ENCODE results near the gene YIF1A. TPM values are rescaled to one million over a fixed set of nuclear protein-coding genes. Genes with fewer than 3 reads are reported as not detected.

The YIF1A gene
- total RNA-seq, 1 experiment from 2014 or later, result 81.8 TPM

GRCh38 chr11:66267379-66268243 lies 21.3 kb downstream of the YIF1A start:
- H3K79me2 ChIP-seq (ENCODE audit: low read depth), result peaks cover 32% of the 10 kb centered on the region
- intact Hi-C loops (cut with micrococcal nuclease; ENCODE audit: unreplicated experiment), result loop anchor here (1.0 to 5.0 kb wide), 2 partner anchors 81 to 255 kb away; partner anchors contain the start of gene CST6
- ChIA-PET POLR2A (ENCODE audit: unreplicated experiment) (interaction anchor here (0.5 to 0.8 kb wide), 4 partner anchors 59 to 379 kb away, joined by 3 to 6 read pairs (median 5); partner anchors contain the start of gene FIBP), CTCF (interaction anchor here (0.5 to 0.7 kb wide), 5 partner anchors 19 to 556 kb away, joined by 3 to 11 read pairs (median 7); no protein-coding TSS in a partner anchor)
- peak overlapping the region; percentile 76 for H2AFZ ChIP-seq
- TF ChIP-seq EZH2 (IDR thresholded peaks at IDR 0.05; ENCODE audit: low read depth) (no peak), CTCF (conservative IDR thresholded peaks at IDR 0.05) (peak; percentile 31; the same call in 1 of the 2 replicates)
- peaks cover 16% of the 10 kb centered on the region for H3K36me3 ChIP-seq (ENCODE audit: low read depth)
- BruUV-seq (replicated peaks), result TSS peak; percentile 92
- no peaks in the 10 kb centered on the region for H3K9me2 ChIP-seq (ENCODE audit: insufficient read depth)
- H3K27me3 ChIP-seq (ENCODE audit: insufficient read depth, low read depth), result no peaks in the 10 kb centered on the region
- H3K4me2 ChIP-seq, result peak overlapping the region; percentile 99
- peaks cover 36% of the 10 kb centered on the region for H4K20me1 ChIP-seq (ENCODE audit: insufficient read depth)
- no peaks in the 10 kb centered on the region for H3K9me3 ChIP-seq (ENCODE audit: insufficient read depth, low read depth)
- peaks cover 27% of the 10 kb centered on the region; the same call in 1 of the 2 replicates for H3F3A ChIP-seq (ENCODE audit: insufficient read depth, low read depth)
- peak overlapping the region; percentile 57 for H3K27ac ChIP-seq
- peaks cover 8% of the 10 kb centered on the region for H3K4me1 ChIP-seq (replicated peaks; ENCODE audit: insufficient read depth)
- peak; percentile 48 to 86 for DNase-seq
- H3K4me3 ChIP-seq, result peak overlapping the region; percentile 95

- H3K4me3 ChIP-seq, result peak overlapping the region; percentile 95; the same call in 1 of the 2 replicates
- no peak overlapping the region for H2AFZ ChIP-seq
- H3K27me3 ChIP-seq (ENCODE audit: insufficient read depth, low read depth), result no peaks in the 10 kb centered on the region
- no peak for TF ChIP-seq CTCF (conservative IDR thresholded peaks at IDR 0.05)
- no peak for TF ChIP-seq EZH2 (IDR thresholded peaks at IDR 0.05; ENCODE audit: low read depth)
- H3K9me2 ChIP-seq (ENCODE audit: insufficient read depth), result no peaks in the 10 kb centered on the region
- intact Hi-C loops (cut with micrococcal nuclease; ENCODE audit: unreplicated experiment), result loop anchor here (5.0 kb wide), 1 partner anchor 255 kb away; the partner anchor contains the start of gene CST6
- no peak for DNase-seq
- peaks cover 32% of the 10 kb centered on the region for H3K79me2 ChIP-seq (ENCODE audit: low read depth)
- H3F3A ChIP-seq (ENCODE audit: insufficient read depth, low read depth), result peaks cover 24% of the 10 kb centered on the region; the same call in 1 of the 2 replicates
- H3K27ac ChIP-seq, result no peak overlapping the region
- no peaks in the 10 kb centered on the region for H3K9me3 ChIP-seq (ENCODE audit: insufficient read depth, low read depth)
- CTCF ChIA-PET, result interaction anchor here (0.5 kb wide), 1 partner anchor 19 kb away, joined by 3 read pairs; no protein-coding TSS in a partner anchor
- peaks cover 30% of the 10 kb centered on the region for H4K20me1 ChIP-seq (ENCODE audit: insufficient read depth)
- H3K4me2 ChIP-seq, result peak overlapping the region; percentile 99
- peaks cover 8% of the 10 kb centered on the region for H3K4me1 ChIP-seq (replicated peaks; ENCODE audit: insufficient read depth)
- BruUV-seq (replicated peaks), result no TSS peak
- POLR2A ChIA-PET (ENCODE audit: unreplicated experiment), result interaction anchor here (0.6 kb wide), 1 partner anchor 60 kb away, joined by 6 read pairs; no protein-coding TSS in a partner anchor
- peaks cover 10% of the 10 kb centered on the region; the same call in 1 of the 2 replicates for H3K36me3 ChIP-seq (ENCODE audit: low read depth)
Observed at GRCh38 chr11:66267039-66267378, 21.9 kb downstream of the YIF1A start.

- H3F3A ChIP-seq (ENCODE audit: insufficient read depth, low read depth), result peaks cover 24% of the 10 kb centered on the region; the same call in 1 of the 2 replicates
- H3K27ac ChIP-seq, result no peak overlapping the region
- H3K36me3 ChIP-seq (ENCODE audit: low read depth), result peaks cover 5% of the 10 kb centered on the region; the same call in 1 of the 2 replicates
- ChIA-PET POLR2A (ENCODE audit: unreplicated experiment) (no interaction called here), CTCF (no interaction called here)
- no peak for DNase-seq
- no peak overlapping the region for H3K4me2 ChIP-seq
- TF ChIP-seq EZH2 (IDR thresholded peaks at IDR 0.05; ENCODE audit: low read depth) (no peak), CTCF (conservative IDR thresholded peaks at IDR 0.05) (no peak)
- peaks cover 28% of the 10 kb centered on the region for H3K79me2 ChIP-seq (ENCODE audit: low read depth)
- no peak overlapping the region for H3K4me3 ChIP-seq
- no peaks in the 10 kb centered on the region for H3K27me3 ChIP-seq (ENCODE audit: insufficient read depth, low read depth)
- peaks cover 8% of the 10 kb centered on the region for H3K4me1 ChIP-seq (replicated peaks; ENCODE audit: insufficient read depth)
- no peaks in the 10 kb centered on the region for H3K9me3 ChIP-seq (ENCODE audit: insufficient read depth, low read depth)
- H2AFZ ChIP-seq, result no peak overlapping the region
- no TSS peak for BruUV-seq (replicated peaks)
- intact Hi-C loops (cut with micrococcal nuclease; ENCODE audit: unreplicated experiment), result loop anchor here (5.0 kb wide), 1 partner anchor 254 kb away; the partner anchor contains the start of gene CST6
- no peaks in the 10 kb centered on the region for H3K9me2 ChIP-seq (ENCODE audit: insufficient read depth)
- peaks cover 25% of the 10 kb centered on the region for H4K20me1 ChIP-seq (ENCODE audit: insufficient read depth)
Observed at GRCh38 chr11:66266378-66267038, 22.4 kb downstream of the YIF1A start.
